Retinal pigment epithelial cell (primary cell): Measurements from ENCODE around the gene SNX27.

Experiments
- DNase-seq: peaks from one replicate; pipeline ENCODE4 v3.0.0-alpha.2; 2010; ENCODE audit warnings: low read depth
- H3K4me3 ChIP-seq: 2 replicates; pipeline ENCODE4 v1.5.1; 2011; ENCODE audit warnings: mild to moderate bottlenecking, low read length, control low read depth, moderate library complexity
- CTCF ChIP-seq: conservative IDR thresholded peaks from 2 replicates; pipeline ENCODE4 v1.5.1; 2011; ENCODE audit warnings: low read depth, low read length, control low read depth, inconsistent platforms

The SNX27 gene

GRCh38 chr1:151692226-151692625 lies 80.4 kb downstream of the SNX27 start:
- H3K4me3 ChIP-seq: no peak overlapping the region
- no peak for DNase-seq
- TF ChIP-seq CTCF: no peak

GRCh38 chr1:151693057-151693651 lies 81.3 kb downstream of the SNX27 start:
- DNase-seq: no peak
- TF ChIP-seq CTCF: peak; percentile 86
- H3K4me3 ChIP-seq: no peak overlapping the region

DNA sequence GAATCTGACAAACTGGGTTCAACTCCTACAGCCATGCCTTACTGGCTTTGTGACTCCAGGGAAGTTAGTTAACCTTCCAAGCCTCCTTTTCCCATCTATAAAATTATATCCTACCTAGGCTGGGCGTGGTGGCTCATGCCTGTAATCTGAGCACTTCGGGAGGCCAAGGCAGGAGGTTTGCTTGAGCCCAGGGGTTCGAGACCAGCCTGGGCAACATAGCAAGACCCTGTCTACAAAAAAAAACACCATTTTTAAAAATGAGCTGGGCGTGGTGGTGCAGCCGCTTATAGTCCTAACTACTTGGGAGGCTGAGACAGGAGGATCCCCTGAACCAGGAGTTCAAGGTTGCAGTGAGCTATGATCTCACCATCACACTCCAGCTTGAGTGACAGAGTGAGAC lies 89.7 kb downstream of the SNX27 start:
- no peak overlapping the region for H3K4me3 ChIP-seq
- DNase-seq: no peak
- TF ChIP-seq CTCF: no peak

GRCh38 chr1:151702936-151703335 lies 91.1 kb downstream of the SNX27 start:
- H3K4me3 ChIP-seq: no peak overlapping the region
- DNase-seq: no peak
- TF ChIP-seq CTCF: no peak

DNA sequence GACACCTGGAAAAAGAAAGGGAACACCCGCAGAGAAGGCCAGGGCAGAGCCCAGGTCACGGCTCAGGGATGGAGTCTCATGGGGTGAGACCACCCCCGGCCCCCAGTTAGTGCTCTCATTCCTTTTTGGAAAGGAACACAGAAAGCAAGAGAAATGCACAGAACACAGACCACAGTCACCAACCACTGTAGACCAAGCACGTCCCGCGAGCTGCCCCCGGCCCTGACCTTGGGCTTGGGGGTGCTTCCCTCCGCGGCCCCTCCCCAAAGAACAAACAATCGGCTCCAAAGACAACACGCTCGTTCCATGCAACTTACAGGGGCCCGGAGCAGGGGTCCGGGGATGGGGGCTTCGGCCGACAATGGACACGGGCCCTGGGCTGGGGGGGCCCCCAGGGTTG lies 92.0 kb downstream of the SNX27 start:
- TF ChIP-seq CTCF: no peak
- no peak overlapping the region for H3K4me3 ChIP-seq
- DNase-seq: no peak

DNA sequence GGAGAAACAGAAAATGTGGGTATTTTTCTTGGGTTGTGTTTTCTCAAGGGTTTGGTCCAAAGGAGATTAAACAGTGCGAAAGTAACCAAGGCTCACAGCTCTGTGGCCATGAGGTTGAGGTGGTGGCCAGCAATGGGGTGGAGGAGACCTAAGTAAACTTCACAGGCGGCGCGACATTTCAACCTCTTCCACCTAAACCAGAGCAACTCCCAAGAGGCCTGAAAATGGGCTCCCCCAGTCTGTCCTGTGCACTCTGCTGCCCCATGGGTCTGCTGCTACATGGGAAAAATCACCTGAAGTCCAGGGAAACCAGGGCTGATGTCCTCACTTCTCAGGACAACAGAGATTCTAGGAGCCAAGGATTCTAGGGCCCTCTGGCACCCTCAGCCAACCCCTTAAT lies 92.4 kb downstream of the SNX27 start:
- no peak overlapping the region for H3K4me3 ChIP-seq
- no peak for DNase-seq
- TF ChIP-seq CTCF: no peak

- no peak for TF ChIP-seq CTCF
- no peak for DNase-seq
- no peak overlapping the region for H3K4me3 ChIP-seq
Observed at GRCh38 chr1:151705146-151705545, 93.3 kb downstream of the SNX27 start.
